Stimulated activated naive B cell treated with anti-CD40 and anti-IgM and Interleukin-4, amounts not matched to agents 10 μg/mL and 1 μg/mL and 100 μg/mL, for 72 hours (primary cell): ENCODE data around the gene MGAT1.

Experiments
- ATAC-seq, 2 donors: fragments of 150-1000 bp; cut with Tn5 transposase; replicated peaks; 2 replicates each; pipeline ENCODE4 v1.10.0; 2021; ENCODE audit warnings: moderate library complexity in 1 of 2
- DNase-seq: peaks from one replicate; pipeline ENCODE4 v3.0.0; 2021
- H3K27ac Mint-ChIP-seq: one replicate; pipeline ENCODE4 v1.8.0; 2022; ENCODE audit warnings: mild to moderate bottlenecking, mixed read lengths
- H3K27me3 Mint-ChIP-seq, 2 donors: one replicate each; pipeline ENCODE4 v1.8.0; 2022; ENCODE audit warnings: mixed read lengths in 2 of 2
- H3K36me3 Mint-ChIP-seq, 2 donors: one replicate each; pipeline ENCODE4 v1.8.0; 2022; ENCODE audit warnings: mixed read lengths in 2 of 2, mild to moderate bottlenecking in 1 of 2
- H3K4me1 Mint-ChIP-seq, 2 donors: one replicate each; pipeline ENCODE4 v1.8.0; 2022; ENCODE audit warnings: mixed read lengths in 2 of 2, mild to moderate bottlenecking in 1 of 2
- H3K4me3 Mint-ChIP-seq, 2 donors: one replicate each; pipeline ENCODE4 v1.8.0; 2022; ENCODE audit warnings: mild to moderate bottlenecking in 2 of 2, mixed read lengths in 2 of 2, moderate library complexity in 1 of 2
- H3K9me3 Mint-ChIP-seq, 2 donors: one replicate each; pipeline ENCODE4 v1.8.0; 2022; ENCODE audit warnings: mixed read lengths in 2 of 2, mild to moderate bottlenecking in 1 of 2

MGAT1 gene

DNA sequence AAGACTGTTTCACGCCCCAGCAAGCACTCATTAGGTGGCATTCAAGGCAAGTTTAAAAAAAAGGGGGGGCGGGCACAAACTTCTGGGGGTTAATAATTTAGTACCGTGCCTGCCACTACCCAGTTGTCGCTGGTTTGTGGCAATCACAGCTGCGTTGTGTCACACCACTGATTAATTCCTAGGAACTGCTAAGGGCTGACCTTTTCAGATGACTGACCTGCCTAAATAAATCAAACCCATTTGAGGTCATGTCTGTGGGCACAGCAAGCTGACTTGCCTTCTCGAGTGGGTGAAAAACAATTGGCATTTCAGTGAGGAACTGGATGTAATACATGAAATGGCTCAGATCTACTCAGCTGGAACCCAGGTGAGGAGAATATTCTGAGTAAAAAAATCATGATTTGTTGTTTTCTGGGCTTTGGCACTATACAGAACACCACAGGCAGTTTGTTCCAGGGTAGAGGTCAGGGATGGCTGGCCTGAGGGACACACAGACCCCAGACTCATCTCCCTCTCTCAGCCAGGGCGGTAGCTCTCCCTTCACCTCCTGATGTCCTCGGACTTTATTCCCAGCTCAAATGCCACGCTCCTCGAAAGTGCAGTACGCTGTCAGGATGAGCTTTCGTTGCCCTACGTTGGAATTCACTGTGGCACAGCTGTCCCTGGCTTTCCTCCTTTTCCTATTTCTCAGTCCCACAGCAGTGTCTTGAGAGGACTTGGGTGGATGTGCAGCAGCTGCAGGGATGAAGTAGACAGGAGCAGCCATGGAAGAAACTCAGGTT lies 15.5 kb upstream of the MGAT1 start:
- Mint-ChIP-seq H3K27ac (peak overlapping the region; percentile 99), H3K9me3 (no peaks in the 10 kb centered on the region), H3K4me1 (peaks cover 53 to 77% of the 10 kb centered on the region in 2 donors), H3K4me3 (peak overlapping the region; percentile 79 to 82), H3K36me3 (peaks cover 27 to 31% of the 10 kb centered on the region in 2 donors), H3K27me3 (peaks cover 0 to 5% of the 10 kb centered on the region in 2 donors)
- peak; percentile 87 for DNase-seq
- peak; percentile 71 to 73 for ATAC-seq

DNA sequence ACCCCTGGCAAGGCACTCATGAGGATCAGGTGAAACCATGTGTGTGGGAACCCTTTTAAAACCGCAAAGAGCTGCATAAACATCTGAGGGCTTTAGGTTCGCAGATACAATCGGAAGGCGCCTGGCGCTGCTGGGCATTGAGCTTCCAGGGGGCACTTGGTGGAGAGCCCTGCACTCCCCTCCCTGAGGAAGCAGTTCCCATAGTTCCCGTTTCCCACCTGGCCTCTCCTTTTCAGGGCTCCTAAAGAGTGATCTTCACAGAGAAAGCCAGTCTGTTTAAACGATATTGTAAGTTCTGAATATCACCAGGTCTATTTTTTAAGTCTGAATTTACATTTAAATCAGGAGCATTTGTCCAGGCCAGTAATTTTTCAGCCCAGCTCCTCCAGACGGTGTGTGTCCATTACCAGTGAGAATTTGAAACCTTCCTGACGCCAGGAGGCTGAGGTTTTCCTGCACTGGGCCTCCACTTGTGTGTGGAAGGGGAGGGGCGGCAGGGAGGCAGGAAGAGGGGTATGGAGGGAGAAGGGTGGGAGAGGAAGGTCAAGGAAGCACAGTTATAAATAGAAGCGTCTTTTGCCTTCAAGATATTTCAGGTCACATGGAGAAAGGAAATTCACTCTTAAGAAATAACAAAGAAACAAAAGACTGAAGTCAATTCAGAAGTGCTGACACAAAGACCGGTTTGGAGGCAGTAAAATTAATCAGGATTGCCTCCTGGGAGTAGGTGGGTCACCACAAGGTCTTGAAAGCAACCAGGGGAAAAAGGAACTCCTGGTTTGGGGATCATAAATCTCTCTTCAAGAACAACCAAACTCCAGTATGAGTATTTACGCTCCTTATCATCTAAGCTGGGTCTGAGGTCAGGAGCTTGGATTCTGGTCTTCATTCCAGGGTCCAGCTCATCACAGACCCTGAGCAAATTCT lies 14.3 kb upstream of the MGAT1 start:
- Mint-ChIP-seq H3K4me3 (peak overlapping the region; percentile 82 to 87), H3K36me3 (peaks cover 35 to 41% of the 10 kb centered on the region in 2 donors), H3K27me3 (peaks cover 0 to 5% of the 10 kb centered on the region in 2 donors), H3K9me3 (no peaks in the 10 kb centered on the region), H3K4me1 (peaks cover 56 to 78% of the 10 kb centered on the region in 2 donors), H3K27ac (peak overlapping the region; percentile 99)
- ATAC-seq (peak; percentile 12 to 18), DNase-seq (no peak)

- Mint-ChIP-seq H3K4me1 (peaks cover 56 to 71% of the 10 kb centered on the region in 2 donors), H3K36me3 (peaks cover 47 to 53% of the 10 kb centered on the region in 2 donors), H3K27me3 (peaks cover 0 to 5% of the 10 kb centered on the region in 2 donors), H3K27ac (peak overlapping the region; percentile 97), H3K9me3 (peaks cover 0 to 2% of the 10 kb centered on the region in 2 donors), H3K4me3 (peak overlapping the region; percentile 90 to 91)
- ATAC-seq, result peak in 1 of 2 donors; percentile 4
- no peak for DNase-seq
Observed at GRCh38 chr5:180815293-180815917, 12.8 kb upstream of the MGAT1 start.

GRCh38 chr5:180813420-180813819 lies 10.8 kb upstream of the MGAT1 start:
- Mint-ChIP-seq H3K27me3 (peaks cover 0 to 5% of the 10 kb centered on the region in 2 donors), H3K9me3 (peaks cover 0 to 2% of the 10 kb centered on the region in 2 donors), H3K4me1 (peaks cover 57 to 73% of the 10 kb centered on the region in 2 donors), H3K4me3 (peak overlapping the region; percentile 90 to 91), H3K36me3 (peaks cover 62 to 68% of the 10 kb centered on the region in 2 donors), H3K27ac (peak overlapping the region; percentile 97)
- ATAC-seq (no peak), DNase-seq (no peak)

DNA sequence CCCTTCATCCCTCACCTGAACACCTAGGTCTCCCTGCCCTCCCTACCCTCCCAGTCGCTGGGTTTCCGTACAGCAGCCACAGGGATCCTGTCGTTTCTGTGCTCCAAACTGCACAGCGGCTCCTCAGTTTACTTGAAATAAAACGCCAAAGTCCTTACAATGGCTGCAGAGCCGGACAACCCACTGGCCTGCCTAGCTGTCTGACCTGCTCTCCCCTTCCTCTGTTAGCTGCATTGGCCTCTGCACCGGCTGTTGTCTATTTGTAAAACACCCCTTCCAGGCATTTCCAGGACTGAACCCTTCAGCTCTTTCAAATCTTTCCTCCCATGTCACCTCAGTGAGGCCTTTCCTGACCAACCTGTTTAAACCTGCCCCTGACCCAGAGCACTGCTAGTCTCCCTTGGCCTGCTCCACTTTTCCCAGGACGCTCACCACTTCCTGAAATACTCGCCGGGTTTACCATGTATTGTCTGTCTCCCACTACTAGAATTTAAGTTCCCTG lies 9.1 kb upstream of the MGAT1 start:
- Mint-ChIP-seq H3K9me3 (peaks cover 0 to 2% of the 10 kb centered on the region in 2 donors), H3K27me3 (peaks cover 0 to 5% of the 10 kb centered on the region in 2 donors), H3K4me3 (peak overlapping the region; percentile 81 to 98), H3K4me1 (peaks cover 61 to 75% of the 10 kb centered on the region in 2 donors), H3K36me3 (peaks cover 78 to 83% of the 10 kb centered on the region in 2 donors), H3K27ac (peak overlapping the region; percentile 95)
- ATAC-seq (no peak), DNase-seq (no peak)

DNA sequence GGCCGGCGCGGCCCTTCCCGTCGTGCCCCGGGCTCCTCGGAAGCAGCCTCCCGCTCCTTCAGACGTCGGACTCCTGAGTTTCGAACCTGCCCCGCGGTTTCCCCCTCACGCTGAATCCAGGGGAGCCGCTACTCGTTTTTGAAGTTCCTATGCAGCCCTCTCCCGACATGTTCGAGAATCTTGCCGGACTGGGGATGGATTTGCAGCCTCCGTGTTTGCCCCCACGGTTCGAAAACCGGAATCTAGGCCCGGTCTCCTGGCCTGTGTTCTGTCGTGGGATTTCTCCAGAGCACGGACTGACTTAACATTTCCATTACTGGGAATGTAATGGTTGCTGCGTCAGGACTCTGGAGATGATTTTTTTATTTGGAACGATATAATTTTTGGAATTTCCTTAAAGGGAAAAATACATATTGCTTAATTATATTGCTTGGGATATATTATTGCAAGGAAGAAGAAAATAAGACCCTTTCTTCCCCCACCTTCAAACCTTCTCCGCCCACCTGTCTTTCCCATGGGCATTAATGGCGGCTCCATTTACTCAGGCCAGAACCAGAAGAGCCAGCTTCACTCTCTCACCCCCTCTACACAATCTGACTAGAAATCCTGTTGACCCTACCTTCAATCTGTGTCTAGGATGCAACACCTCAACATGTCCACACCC lies 8.5 kb upstream of the MGAT1 start:
- Mint-ChIP-seq H3K4me1 (peaks cover 63 to 77% of the 10 kb centered on the region in 2 donors), H3K27ac (peak overlapping the region; percentile 95), H3K27me3 (peaks cover 0 to 5% of the 10 kb centered on the region in 2 donors), H3K9me3 (peaks cover 0 to 2% of the 10 kb centered on the region in 2 donors), H3K4me3 (peak overlapping the region; percentile 81 to 98), H3K36me3 (peaks cover 84 to 88% of the 10 kb centered on the region in 2 donors)
- no peak for DNase-seq
- ATAC-seq, result no peak

DNA sequence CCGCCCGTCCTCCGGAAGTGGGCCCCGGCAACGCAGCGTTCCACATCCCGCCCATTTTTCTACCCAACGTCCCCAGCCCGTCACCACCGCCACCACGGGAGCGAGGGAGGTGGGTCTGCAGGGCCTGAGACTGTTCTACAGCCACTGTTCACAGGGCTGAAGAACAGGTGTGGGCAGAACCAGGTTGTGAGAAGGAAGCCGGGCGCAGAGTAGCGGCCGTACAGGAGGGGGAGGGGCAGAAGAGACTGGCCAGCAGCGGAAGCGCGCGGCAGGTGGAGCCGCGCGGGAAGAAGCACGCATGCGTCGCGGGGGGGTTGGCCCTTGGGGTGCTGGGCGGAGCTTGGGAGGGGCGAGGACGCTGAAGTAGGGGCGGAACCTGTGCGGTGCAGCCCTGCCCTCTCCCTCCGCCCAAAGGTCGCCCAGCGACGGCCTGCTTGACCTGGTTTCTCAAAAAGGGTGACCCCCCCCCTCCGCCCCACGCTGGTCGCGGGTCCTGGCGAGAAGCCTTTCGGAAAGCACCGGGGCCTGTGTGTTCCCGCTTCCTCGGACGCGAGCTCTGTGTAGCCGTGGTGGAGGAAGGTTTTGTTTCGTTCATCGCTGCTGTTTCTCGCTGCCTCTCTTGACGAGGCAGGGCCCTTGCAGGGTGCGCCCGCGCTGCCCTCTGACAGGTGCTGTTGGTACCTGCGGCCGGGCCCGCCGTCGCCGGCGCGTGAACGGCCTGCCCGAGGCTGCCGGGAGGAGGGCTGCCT lies 7.8 kb upstream of the MGAT1 start:
- peak; percentile 75 to 77 for ATAC-seq
- H3K9me3 Mint-ChIP-seq, result peaks cover 2 to 4% of the 10 kb centered on the region in 2 donors
- H3K27ac Mint-ChIP-seq, result peak overlapping the region; percentile 99
- H3K36me3 Mint-ChIP-seq, result peaks cover 84 to 93% of the 10 kb centered on the region in 2 donors
- peak; percentile 92 for DNase-seq
- peak overlapping the region; percentile 81 to 98 for H3K4me3 Mint-ChIP-seq
- H3K27me3 Mint-ChIP-seq, result peaks cover 0 to 5% of the 10 kb centered on the region in 2 donors
- peaks cover 64 to 82% of the 10 kb centered on the region in 2 donors for H3K4me1 Mint-ChIP-seq

DNA sequence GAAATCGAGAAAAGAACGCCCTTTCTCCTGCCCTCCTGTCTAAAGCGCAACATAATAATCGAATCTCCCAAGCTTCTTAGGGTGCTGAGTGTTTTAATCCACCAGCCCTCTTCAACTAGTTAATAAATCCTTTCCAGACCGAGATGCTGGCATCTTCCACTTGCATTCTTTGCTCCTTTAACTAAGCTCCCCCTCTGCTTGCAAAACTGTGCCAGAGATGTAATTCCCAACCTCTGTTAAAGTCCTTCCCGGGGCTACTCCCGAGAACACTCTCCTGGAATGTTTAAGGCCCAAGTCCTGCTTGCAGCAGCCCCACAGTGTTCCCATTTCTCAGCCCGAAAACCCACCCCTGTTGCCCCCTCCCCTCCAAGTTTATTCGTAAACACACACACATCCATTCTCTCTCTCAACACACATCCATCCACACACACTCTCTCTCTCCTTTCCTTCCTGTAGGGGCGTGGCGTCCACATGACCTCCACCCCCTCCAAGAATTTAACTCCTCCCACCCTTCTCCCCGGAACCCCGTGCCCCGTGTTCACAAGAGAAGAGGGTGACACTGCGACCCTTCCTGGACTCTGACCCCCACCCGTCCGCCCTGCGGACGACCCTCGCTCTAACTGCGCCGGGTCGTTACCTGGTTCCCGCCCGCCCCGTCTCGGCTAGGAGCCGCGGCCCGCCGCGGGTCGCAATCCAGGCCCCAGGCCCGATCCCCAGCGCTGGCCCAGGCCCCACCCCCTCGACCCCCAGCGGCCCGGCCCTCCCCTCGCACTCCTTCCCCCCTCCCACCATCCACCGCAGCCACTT lies 7.0 kb upstream of the MGAT1 start:
- peak overlapping the region; percentile 81 to 98 for H3K4me3 Mint-ChIP-seq
- peaks cover 0 to 5% of the 10 kb centered on the region in 2 donors for H3K27me3 Mint-ChIP-seq
- H3K36me3 Mint-ChIP-seq, result peaks cover 83 to 94% of the 10 kb centered on the region in 2 donors
- H3K9me3 Mint-ChIP-seq, result peaks cover 2 to 4% of the 10 kb centered on the region in 2 donors
- DNase-seq, result peak; percentile 85
- peak; percentile 65 to 68 for ATAC-seq
- H3K27ac Mint-ChIP-seq, result peak overlapping the region; percentile 99
- peaks cover 68 to 83% of the 10 kb centered on the region in 2 donors for H3K4me1 Mint-ChIP-seq

DNA sequence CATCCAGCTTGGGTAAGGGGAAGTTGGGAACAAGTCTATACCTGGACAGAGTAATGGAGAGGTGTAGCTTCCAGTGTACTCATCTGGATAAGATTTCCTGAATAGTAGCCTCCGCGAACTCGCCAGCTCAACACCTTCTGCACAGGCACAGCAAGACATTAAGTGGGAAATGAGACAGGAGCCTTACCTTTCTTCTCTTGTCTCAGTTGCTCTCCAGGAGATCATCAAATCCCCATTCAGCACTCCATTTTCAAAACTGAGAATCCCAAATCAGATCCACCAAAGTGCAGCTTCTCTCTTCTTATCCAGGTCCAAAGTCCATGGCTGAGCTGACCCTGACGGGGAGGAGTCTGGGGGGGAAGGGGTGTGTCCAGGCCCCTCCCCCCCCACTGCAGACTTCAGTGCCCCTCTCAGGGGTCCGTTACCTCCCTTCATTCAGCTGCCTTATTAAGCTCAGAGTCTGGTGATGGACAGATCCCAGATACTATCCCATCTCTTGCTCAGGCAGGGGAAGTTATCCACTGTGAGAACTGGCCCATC lies 5.9 kb upstream of the MGAT1 start:
- DNase-seq (no peak), ATAC-seq (no peak)
- H3K4me3 Mint-ChIP-seq, result peak overlapping the region; percentile 81 to 98
- H3K9me3 Mint-ChIP-seq, result peaks cover 2 to 4% of the 10 kb centered on the region in 2 donors
- no peaks in the 10 kb centered on the region for H3K27me3 Mint-ChIP-seq
- peaks cover 63 to 84% of the 10 kb centered on the region in 2 donors for H3K4me1 Mint-ChIP-seq
- H3K27ac Mint-ChIP-seq, result peak overlapping the region; percentile 69
- H3K36me3 Mint-ChIP-seq, result peaks cover 83 to 92% of the 10 kb centered on the region in 2 donors

DNA sequence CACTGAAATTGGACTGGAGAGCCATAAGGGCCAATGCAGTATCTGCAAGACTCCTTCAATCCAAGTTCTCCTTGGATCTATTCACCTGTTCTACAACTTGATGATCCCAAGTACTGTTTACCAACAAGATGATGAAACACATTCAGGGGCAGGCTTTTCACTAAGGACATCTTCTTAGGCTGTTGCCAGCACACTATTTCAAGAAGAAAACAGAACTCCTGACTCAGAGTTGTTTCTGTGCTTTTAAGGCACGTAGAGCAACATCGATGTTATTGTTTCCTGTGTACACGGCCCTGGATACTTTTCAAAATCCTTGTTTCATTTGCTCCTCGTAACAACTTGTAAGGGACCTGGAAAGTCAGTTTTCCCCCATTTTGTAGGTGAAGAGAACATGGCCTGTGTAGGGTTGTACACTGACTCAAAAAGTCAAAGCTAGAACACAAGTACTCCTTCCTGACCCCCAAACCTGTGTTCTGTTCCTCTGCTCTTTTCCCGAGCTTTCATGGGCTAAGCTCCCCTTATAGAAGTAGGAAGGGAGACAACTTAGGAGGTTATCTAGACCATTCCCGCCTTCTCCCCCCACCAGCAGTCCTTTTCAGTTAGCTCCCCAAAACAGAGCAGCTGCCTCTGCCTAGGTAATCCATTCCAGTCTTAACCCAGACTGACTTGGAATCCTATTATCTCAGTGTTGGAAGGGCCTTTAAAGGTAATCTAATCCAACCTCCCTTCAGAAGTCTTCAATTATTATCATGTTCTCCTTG lies 5.2 kb upstream of the MGAT1 start:
- H3K36me3 Mint-ChIP-seq, result peaks cover 83 to 91% of the 10 kb centered on the region in 2 donors
- peaks cover 2 to 4% of the 10 kb centered on the region in 2 donors for H3K9me3 Mint-ChIP-seq
- peak overlapping the region; percentile 81 to 98 for H3K4me3 Mint-ChIP-seq
- ATAC-seq (no peak), DNase-seq (no peak)
- peak overlapping the region; percentile 69 for H3K27ac Mint-ChIP-seq
- peaks cover 56 to 84% of the 10 kb centered on the region in 2 donors for H3K4me1 Mint-ChIP-seq
- H3K27me3 Mint-ChIP-seq, result no peaks in the 10 kb centered on the region

GRCh38 chr5:180807046-180807445 lies 4.4 kb upstream of the MGAT1 start:
- peaks cover 2 to 4% of the 10 kb centered on the region in 2 donors for H3K9me3 Mint-ChIP-seq
- peaks cover 80 to 85% of the 10 kb centered on the region in 2 donors for H3K36me3 Mint-ChIP-seq
- no peaks in the 10 kb centered on the region for H3K27me3 Mint-ChIP-seq
- H3K4me3 Mint-ChIP-seq, result peak overlapping the region; percentile 81 to 98
- peak overlapping the region; percentile 97 for H3K27ac Mint-ChIP-seq
- ATAC-seq (no peak), DNase-seq (no peak)
- H3K4me1 Mint-ChIP-seq, result peaks cover 54 to 81% of the 10 kb centered on the region in 2 donors
